ENCODE results near the gene GPRC6A. TPM values are rescaled to one million over a fixed set of nuclear protein-coding genes. Genes with fewer than 3 reads are reported as not detected.

GPRC6A gene
- polyA plus RNA-seq, 3 donors = not detected

DNA sequence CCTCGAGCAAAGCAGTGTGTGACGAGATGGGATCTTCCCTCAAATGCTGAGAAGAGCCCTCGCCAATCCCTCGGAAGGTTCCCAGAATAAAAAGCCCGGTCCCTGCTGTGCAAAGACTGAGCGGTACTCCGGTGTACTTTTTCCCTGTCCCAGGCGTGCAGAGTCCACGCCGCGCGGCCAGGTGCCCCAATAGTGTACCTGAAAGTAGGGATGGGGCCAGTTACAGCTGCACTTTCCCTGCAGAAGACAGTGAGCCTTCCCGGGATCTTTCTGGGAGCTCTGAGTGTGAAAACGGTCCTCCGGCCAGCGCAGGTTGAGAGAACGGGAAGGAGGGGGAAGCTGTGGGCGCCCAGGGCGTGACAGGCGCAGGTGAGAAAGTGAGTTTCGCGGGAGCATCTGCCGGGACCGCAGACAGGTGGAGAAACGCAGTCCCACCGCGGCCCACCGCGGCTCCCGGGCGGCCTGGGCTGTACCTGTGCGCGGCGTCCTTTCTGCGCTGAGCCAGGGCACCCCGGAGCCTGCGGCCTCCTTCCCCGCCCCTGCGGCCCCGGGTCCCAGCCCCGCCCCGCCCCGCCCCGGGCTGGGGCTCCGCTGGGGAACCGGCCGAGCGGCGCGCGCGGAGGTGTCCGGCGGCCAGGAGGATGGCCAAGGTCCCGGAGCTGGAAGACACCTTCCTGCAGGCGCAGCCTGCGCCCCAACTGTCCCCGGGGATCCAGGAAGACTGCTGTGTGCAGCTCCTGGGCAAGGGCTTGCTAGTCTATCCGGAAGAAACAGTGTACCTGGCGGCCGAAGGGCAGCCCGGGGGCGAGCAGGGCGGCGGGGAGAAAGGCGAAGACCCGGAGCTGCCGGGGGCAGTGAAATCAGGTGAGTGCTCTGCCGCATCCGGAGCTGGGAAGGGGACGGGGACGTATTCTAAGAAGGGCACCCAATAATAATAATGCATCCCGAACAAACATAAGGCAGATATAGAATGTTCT is 48.0 kb upstream of the GPRC6A start, which contains the start of gene RFX6:
Gene RFX6, plus strand, starts transcription at position 608 of the 977 bp plus-strand sequence. Its CDS starts 34 bp downstream, at position 642.
- 2% methylated on average over 55 of the region's 73 CpGs for WGBS (ENCODE audit: insufficient coverage)
- H3K27me3 Mint-ChIP-seq (ENCODE audit: low read depth in 3 of 3) = peaks cover 29 to 38% (median 31%) of the 10 kb centered on the region in 3 donors

DNA sequence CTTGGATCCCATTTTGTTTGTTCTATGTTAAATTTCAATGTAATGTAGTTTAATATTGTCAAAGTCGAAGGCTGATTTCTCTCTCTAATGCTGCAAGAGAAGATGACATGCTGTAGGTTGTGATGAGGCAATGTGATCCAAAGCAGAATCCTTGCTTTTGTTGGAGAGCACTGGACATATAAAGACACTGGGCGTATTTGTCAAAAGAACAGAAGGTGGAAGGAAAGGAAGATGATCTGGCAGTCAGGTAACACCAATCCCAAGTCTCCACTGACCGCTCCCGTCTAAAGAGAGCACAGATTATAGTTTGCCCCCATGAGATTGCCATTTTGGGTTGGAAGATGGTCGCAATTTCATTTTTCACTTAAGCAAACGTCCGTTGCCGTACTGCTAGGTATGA is 47.2 kb upstream of the GPRC6A start:
- WGBS (ENCODE audit: insufficient coverage) = 35% methylated on average over 6 of the region's 8 CpGs
- intact Hi-C loops (cut with micrococcal nuclease) = no loop called here
- peaks cover 2% of the 10 kb centered on the region for H3K4me1 Mint-ChIP-seq
- H3K27me3 Mint-ChIP-seq (ENCODE audit: low read depth in 3 of 3) = peaks cover 29 to 38% (median 31%) of the 10 kb centered on the region in 3 donors
- H3K36me3 Mint-ChIP-seq = peaks cover 3 to 4% of the 10 kb centered on the region in 2 donors
- DNase-seq = no peak
- Histone ChIP-seq H3K9me3 (replicated peaks in 1 of 2; ENCODE audit: control insufficient read depth in 1 of 2, insufficient read depth in 1 of 2, low read length in 2 of 2) (peaks cover 3 to 16% of the 10 kb centered on the region in 2 donors), H3K4me3 (replicated peaks in 1 of 3; ENCODE audit: low read depth in 2 of 3, low read length in 3 of 3) (no peak overlapping the region), H4K20me1 (ENCODE audit: insufficient read depth, low read length) (no peaks in the 10 kb centered on the region), H2AFZ (ENCODE audit: insufficient read depth, low read depth, low read length, poor library complexity, severe bottlenecking) (no peak overlapping the region), H3K9ac (ENCODE audit: insufficient read depth, low read length, poor library complexity, severe bottlenecking) (no peak overlapping the region), H3K4me1 (ENCODE audit: control insufficient read depth in 1 of 2, insufficient read depth in 2 of 2, low read length in 2 of 2) (no peaks in the 10 kb centered on the region), H3K27ac (ENCODE audit: low read depth in 1 of 2, low read length in 2 of 2) (no peak overlapping the region), H3K79me2 (ENCODE audit: insufficient read depth, low read length) (no peaks in the 10 kb centered on the region), H3K36me3 (replicated peaks in 1 of 2; ENCODE audit: control insufficient read depth in 1 of 2, insufficient read depth in 2 of 2, low read length in 2 of 2) (no peaks in the 10 kb centered on the region), H3K27me3 (ENCODE audit: control insufficient read depth in 2 of 2, insufficient read depth in 2 of 2, low read length in 2 of 2) (peaks cover 41 to 48% of the 10 kb centered on the region in 2 donors), H3K4me2 (replicated peaks; ENCODE audit: extremely low read depth, low read length, poor library complexity, severe bottlenecking) (no peak overlapping the region)
- peak overlapping the region in 1 of 2 donors; percentile 81 for H3K4me3 Mint-ChIP-seq
- no peak overlapping the region for H3K27ac Mint-ChIP-seq
- peaks cover 3 to 18% (median 9%) of the 10 kb centered on the region in 7 donors for H3K9me3 Mint-ChIP-seq
- TF ChIP-seq, protein P1, sequence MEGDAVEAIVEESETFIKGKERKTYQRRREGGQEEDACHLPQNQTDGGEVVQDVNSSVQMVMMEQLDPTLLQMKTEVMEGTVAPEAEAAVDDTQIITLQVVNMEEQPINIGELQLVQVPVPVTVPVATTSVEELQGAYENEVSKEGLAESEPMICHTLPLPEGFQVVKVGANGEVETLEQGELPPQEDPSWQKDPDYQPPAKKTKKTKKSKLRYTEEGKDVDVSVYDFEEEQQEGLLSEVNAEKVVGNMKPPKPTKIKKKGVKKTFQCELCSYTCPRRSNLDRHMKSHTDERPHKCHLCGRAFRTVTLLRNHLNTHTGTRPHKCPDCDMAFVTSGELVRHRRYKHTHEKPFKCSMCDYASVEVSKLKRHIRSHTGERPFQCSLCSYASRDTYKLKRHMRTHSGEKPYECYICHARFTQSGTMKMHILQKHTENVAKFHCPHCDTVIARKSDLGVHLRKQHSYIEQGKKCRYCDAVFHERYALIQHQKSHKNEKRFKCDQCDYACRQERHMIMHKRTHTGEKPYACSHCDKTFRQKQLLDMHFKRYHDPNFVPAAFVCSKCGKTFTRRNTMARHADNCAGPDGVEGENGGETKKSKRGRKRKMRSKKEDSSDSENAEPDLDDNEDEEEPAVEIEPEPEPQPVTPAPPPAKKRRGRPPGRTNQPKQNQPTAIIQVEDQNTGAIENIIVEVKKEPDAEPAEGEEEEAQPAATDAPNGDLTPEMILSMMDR (IDR thresholded peaks at IDR 0.05) = no peak

More for the DNA sequence above, 48.0 kb upstream of the GPRC6A start, which contains the start of gene RFX6:
- Mint-ChIP-seq H3K27ac (no peak within 1 kb of the TSS), H3K4me3 (peak within 1 kb of the TSS in 1 of 2 donors; percentile 81), H3K4me1 (peaks cover 2% of the 10 kb centered on the region), H3K9me3 (peaks cover 3 to 18% (median 9%) of the 10 kb centered on the region in 7 donors), H3K36me3 (peaks cover 3 to 4% of the 10 kb centered on the region in 2 donors)
- no peak within 1 kb of the TSS for H3K4me2 ChIP-seq (replicated peaks; ENCODE audit: extremely low read depth, low read length, poor library complexity, severe bottlenecking)
- no peak for DNase-seq
- no peaks in the 10 kb centered on the region for H3K79me2 ChIP-seq (ENCODE audit: insufficient read depth, low read length)
- peaks cover 3 to 16% of the 10 kb centered on the region in 2 donors for H3K9me3 ChIP-seq (replicated peaks in 1 of 2; ENCODE audit: control insufficient read depth in 1 of 2, insufficient read depth in 1 of 2, low read length in 2 of 2)
- no peak within 1 kb of the TSS for H3K27ac ChIP-seq (ENCODE audit: low read depth in 1 of 2, low read length in 2 of 2)
- no peak within 1 kb of the TSS for H3K4me3 ChIP-seq (replicated peaks in 1 of 3; ENCODE audit: low read depth in 2 of 3, low read length in 3 of 3)
- no peaks in the 10 kb centered on the region for H4K20me1 ChIP-seq (ENCODE audit: insufficient read depth, low read length)
- no peaks in the 10 kb centered on the region for H3K4me1 ChIP-seq (ENCODE audit: control insufficient read depth in 1 of 2, insufficient read depth in 2 of 2, low read length in 2 of 2)
- no peak within 1 kb of the TSS for H3K9ac ChIP-seq (ENCODE audit: insufficient read depth, low read length, poor library complexity, severe bottlenecking)
- no peaks in the 10 kb centered on the region for H3K36me3 ChIP-seq (replicated peaks in 1 of 2; ENCODE audit: control insufficient read depth in 1 of 2, insufficient read depth in 2 of 2, low read length in 2 of 2)
- TF ChIP-seq, protein P1 (IDR thresholded peaks at IDR 0.05) = no peak
- intact Hi-C loops (cut with micrococcal nuclease) = no loop called here
- H3K27me3 ChIP-seq (ENCODE audit: control insufficient read depth in 2 of 2, insufficient read depth in 2 of 2, low read length in 2 of 2) = peaks cover 41 to 48% of the 10 kb centered on the region in 2 donors
- no peak within 1 kb of the TSS for H2AFZ ChIP-seq (ENCODE audit: insufficient read depth, low read depth, low read length, poor library complexity, severe bottlenecking)

Data from CD14-positive monocyte (primary cell).